HepG2 (cell line): Measurements from ENCODE around the gene ARL15. TPM values are rescaled to one million over a fixed set of nuclear protein-coding genes. Genes with fewer than 3 reads are reported as not detected.

Experiments used
- ATAC-seq: fragments of 200-7000 bp; cut with Tn5 transposase; 3 replicates; pipeline ENCODE4 v1.9.1; 2020; ENCODE audit warnings: mild to moderate bottlenecking, moderate library complexity
- BruUV-seq: library from RNA; stranded (reverse); fragments of 400-500 nt; replicated peaks from 2 replicates; lab custom pipeline; 2021; lab: Mats Ljungman, UMichigan
- CTCF ChIA-PET: fragments of 300-600 bp; formaldehyde crosslinking; extraction: SDS; loops from one replicate; lab custom pipeline; 2021; ENCODE audit warnings: low total read pairs, inconsistent platforms, low intra/inter-chr PET ratio; lab: Yijun Ruan, JAX
- POLR2A ChIA-PET: fragments of 350-600 bp; sonication (Branson Sonifier 250); formaldehyde crosslinking; loops from one replicate; lab custom pipeline; 2020; ENCODE audit warnings: antibody characterized with exemption, inconsistent platforms; lab: Yijun Ruan, JAX
- DNase-seq: peaks from one replicate; pipeline ENCODE4 v3.0.0-alpha.2; 2015; ENCODE audit warnings: low spot score
- FAIRE-seq: peaks from 3 replicates; lab custom pipeline; 2011; peaks lifted over from hg19 to GRCh38; lab: Jason Lieb, UNC
- H2AFZ ChIP-seq: one replicate; pipeline ENCODE4 v1.6.1; 2011; ENCODE audit warnings: low read length, inconsistent platforms
- H3K27ac ChIP-seq: fragments of 300-600 bp; 3 replicates; pipeline ENCODE4 v1.8.0; 2011; ENCODE audit warnings: mixed run types, mild to moderate bottlenecking, mixed read lengths, low read length, inconsistent platforms; ENCODE audit not compliant: insufficient read depth; ENCODE audit errors: extremely low read length
- H3K27me3 ChIP-seq, 2 experiments: fragments of 200-600 bp in 1 of 2; 2 replicates in 1 of 2; 3 replicates in 1 of 2; pipeline versions ENCODE4 v1.6.0 to v1.8.0; 2011; ENCODE audit warnings: low read length in 2 of 2, mild to moderate bottlenecking in 2 of 2, moderate library complexity in 2 of 2, inconsistent platforms in 1 of 2; ENCODE audit not compliant: insufficient read depth in 2 of 2, control insufficient read depth in 1 of 2
- H3K36me3 ChIP-seq, 2 experiments: fragments of 200-600 bp in 1 of 2; replicated peaks in 1 of 2; 2 replicates in 1 of 2; 3 replicates in 1 of 2; pipeline versions ENCODE4 v1.5.1 to v1.8.0; 2011; ENCODE audit warnings: low read length in 2 of 2, inconsistent platforms in 1 of 2; ENCODE audit not compliant: insufficient read depth in 2 of 2, control insufficient read depth in 1 of 2
- H3K4me1 ChIP-seq: 2 replicates; pipeline ENCODE4 v1.5.1; 2012; ENCODE audit warnings: low read length, inconsistent platforms; ENCODE audit not compliant: insufficient read depth
- H3K4me2 ChIP-seq: 2 replicates; pipeline ENCODE4 v1.6.0; 2011; ENCODE audit warnings: low read depth, low read length, inconsistent platforms
- H3K4me3 ChIP-seq, 3 experiments: fragments of 200-600 bp in 1 of 3; sonication (generic), shearing (Covaris generic) in 1 of 3; replicated peaks in 1 of 3; 2 replicates each; pipeline ENCODE4 v1.5.1; 2011 to 2016; ENCODE audit warnings: low read length in 3 of 3, inconsistent platforms in 2 of 3, low read depth in 2 of 3, mild to moderate bottlenecking in 2 of 3, control low read depth in 1 of 3, mixed read lengths in 1 of 3; ENCODE audit not compliant: insufficient read depth in 1 of 3
- H3K79me2 ChIP-seq: one replicate; pipeline ENCODE4 v1.6.1; 2011; ENCODE audit warnings: low read length, inconsistent platforms; ENCODE audit not compliant: insufficient read depth
- H3K9ac ChIP-seq: 2 replicates; pipeline ENCODE4 v1.6.0; 2011; ENCODE audit warnings: mild to moderate bottlenecking, low read depth, low read length, inconsistent platforms; ENCODE audit not compliant: insufficient read depth
- H3K9me3 ChIP-seq: 2 replicates; pipeline ENCODE4 v1.5.1; 2012; ENCODE audit warnings: mild to moderate bottlenecking, low read length
- H4K20me1 ChIP-seq: 2 replicates; pipeline ENCODE4 v1.6.0; 2011; ENCODE audit warnings: inconsistent platforms, mild to moderate bottlenecking, low read length, moderate library complexity; ENCODE audit not compliant: insufficient read depth
- ATF3 ChIP-seq: sonication (generic); formaldehyde crosslinking; IDR thresholded peaks from 2 replicates; pipeline ENCODE4 v1.4.0; 2020; ENCODE audit warnings: missing genetic modification reagents
- CBX2 ChIP-seq, 2 experiments: fragments of 200-600 bp in 1 of 2; sonication (generic); formaldehyde crosslinking in 1 of 2; IDR thresholded peaks; 2 replicates each; pipeline versions ENCODE4 v1.7.0 to v1.8.1; 2018 to 2022; ENCODE audit warnings: low read depth in 2 of 2, low read length in 1 of 2, mild to moderate bottlenecking in 1 of 2, missing genetic modification reagents in 1 of 2
- EED ChIP-seq: sonication (generic); formaldehyde crosslinking; IDR thresholded peaks from 2 replicates; pipeline ENCODE4 v1.5.0; 2020; ENCODE audit warnings: mild to moderate bottlenecking, missing genetic modification reagents
- ELF3 ChIP-seq: IDR thresholded peaks from 2 replicates; pipeline ENCODE4 v1.6.1; 2016; ENCODE audit warnings: missing genetic modification reagents, missing compliant biosample characterization
- GZF1 ChIP-seq: sonication (generic); formaldehyde crosslinking; IDR thresholded peaks from 2 replicates; pipeline ENCODE4 v1.5.1; 2020; ENCODE audit warnings: mild to moderate bottlenecking, missing genetic modification reagents
- KDM4B ChIP-seq: sonication (generic); formaldehyde crosslinking; IDR thresholded peaks from 2 replicates; pipeline ENCODE4 v1.4.0; 2020; ENCODE audit warnings: missing genetic modification reagents
- NCOA2 ChIP-seq: sonication (generic); formaldehyde crosslinking; IDR thresholded peaks from 2 replicates; pipeline ENCODE4 v1.8.0; 2022; ENCODE audit warnings: inconsistent platforms
- SETDB1 ChIP-seq: sonication (generic); formaldehyde crosslinking; IDR thresholded peaks from 2 replicates; pipeline ENCODE4 v1.5.1; 2020; ENCODE audit warnings: missing genetic modification reagents, mild to moderate bottlenecking, borderline replicate concordance
- SMAD9 ChIP-seq: sonication (generic); formaldehyde crosslinking; IDR thresholded peaks from 2 replicates; pipeline ENCODE4 v1.5.1; 2020; ENCODE audit warnings: mild to moderate bottlenecking, missing genetic modification reagents
- UBTF ChIP-seq: sonication (generic); formaldehyde crosslinking; IDR thresholded peaks from 2 replicates; pipeline ENCODE4 v1.4.0; 2020; ENCODE audit warnings: mild to moderate bottlenecking, missing genetic modification reagents
- ZNF101 ChIP-seq: sonication (generic); formaldehyde crosslinking; IDR thresholded peaks from 2 replicates; pipeline ENCODE4 v1.4.0; 2020; ENCODE audit warnings: mild to moderate bottlenecking, low read depth, missing genetic modification reagents, borderline replicate concordance
- ZNF224 ChIP-seq: sonication (generic); formaldehyde crosslinking; IDR thresholded peaks from 2 replicates; pipeline ENCODE4 v1.5.0; 2020; ENCODE audit warnings: mild to moderate bottlenecking, missing genetic modification reagents
- ZNF550 ChIP-seq: sonication (generic); formaldehyde crosslinking; IDR thresholded peaks from 2 replicates; pipeline ENCODE4 v1.4.0; 2020; ENCODE audit warnings: mild to moderate bottlenecking, missing genetic modification reagents, borderline replicate concordance
- ZNF574 ChIP-seq: sonication (generic); formaldehyde crosslinking; IDR thresholded peaks from 2 replicates; pipeline ENCODE4 v1.4.0; 2020; ENCODE audit warnings: missing genetic modification reagents
- ZNF747 ChIP-seq: sonication (generic); formaldehyde crosslinking; IDR thresholded peaks from 2 replicates; pipeline ENCODE4 v1.8.1; 2023; ENCODE audit warnings: missing genetic modification reagents, mild to moderate bottlenecking, borderline replicate concordance
- ZNF788 ChIP-seq: sonication (generic); formaldehyde crosslinking; IDR thresholded peaks from 2 replicates; pipeline ENCODE4 v1.5.0; 2020; ENCODE audit warnings: mild to moderate bottlenecking, missing genetic modification reagents, borderline replicate concordance
- ZNF891 ChIP-seq: sonication (generic); formaldehyde crosslinking; IDR thresholded peaks from 2 replicates; pipeline ENCODE4 v1.5.0; 2020; ENCODE audit warnings: mild to moderate bottlenecking, missing genetic modification reagents
- ZZZ3 ChIP-seq: sonication (generic); formaldehyde crosslinking; IDR thresholded peaks from 2 replicates; pipeline ENCODE4 v1.4.0; 2020; ENCODE audit warnings: missing genetic modification reagents, mild to moderate bottlenecking, borderline replicate concordance
- WGBS: methylation state at CpG from one replicate; pipeline ENCODE4 v1.1.6; 2017; ENCODE audit warnings: low lambda C conversion rate; 5-methylcytosine and 5-hydroxymethylcytosine counted together
- in situ Hi-C: cut with HindIII; loops from 2 replicates; pipeline ENCODE4 v1.10.0; 2017; ENCODE audit warnings: low pct_unique_long_range_greater_than_20kb; ENCODE audit not compliant: extremely low pct_ligation_motif_present
- intact Hi-C: fragments of 100-400 bp; cut with micrococcal nuclease; formaldehyde crosslinking; loops from one replicate; pipeline ENCODE4 v1.10.0; 2022; ENCODE audit not compliant: unreplicated experiment
- polyA plus RNA-seq, 8 experiments: library from polyadenylated mRNA; depleted of rRNA in 3 of 8; stranded (reverse) in 7 of 8; unstranded in 1 of 8; fragments of >200 nt; fragmentation: Illumina TruSeq in 4 of 8; extraction: Trizol in 4 of 8; gene quantifications; 2 replicates each; pipeline versions ENCODE4 v1.2.1 to v1.2.3, GENCODE V29; 2011 to 2016; ENCODE audit warnings: low read depth in 4 of 8, missing spikeins in 1 of 8, mixed read lengths in 1 of 8; ENCODE audit not compliant: insufficient read depth in 1 of 8
- total RNA-seq, 5 experiments: library from RNA; depleted of rRNA; stranded (reverse); fragments of >200 nt; fragmentation: Illumina TruSeq; extraction: Trizol; gene quantifications; 2 replicates each; pipeline ENCODE4 v1.2.3, GENCODE V29; 2016; ENCODE audit warnings: low read depth in 1 of 5

The ARL15 gene
- total and polyA plus RNA-seq, 2 of the 13 experiments (the other 11 are each of a cell fraction or from before 2014, with no cell fraction given) = 2.5 to 7.7 TPM

GRCh38 chr5:54298947-54299346 is 11.4 kb downstream of the ARL15 start:
- H3K9me3 ChIP-seq = no peaks in the 10 kb centered on the region
- POLR2A ChIA-PET = no interaction called here
- H3K4me3 ChIP-seq = no peak overlapping the region
- FAIRE-seq (no peak), ATAC-seq (no peak), DNase-seq (no peak)
- no peaks in the 10 kb centered on the region for H3K36me3 ChIP-seq
- no peaks in the 10 kb centered on the region for H3K27me3 ChIP-seq
- H3K4me2 ChIP-seq = no peak overlapping the region
- no peak overlapping the region for H2AFZ ChIP-seq
- BruUV-seq = no TSS peak
- in situ Hi-C loops = no loop called here
- peaks cover 8% of the 10 kb centered on the region; the same call in 1 of the 2 replicates for H3K4me1 ChIP-seq
- no peaks in the 10 kb centered on the region for H3K79me2 ChIP-seq
- TF ChIP-seq ZNF574 (no peak), ZNF747 (no peak), UBTF (CRISPR knock-in tag) (no peak), SMAD9 (no peak), KDM4B (CRISPR knock-in tag) (no peak), ZNF891 (CRISPR knock-in tag) (no peak), NCOA2 (CRISPR knock-in tag) (no peak), SETDB1 (no peak), GZF1 (CRISPR knock-in tag) (no peak), ZNF101 (CRISPR knock-in tag) (no peak), ELF3 (CRISPR knock-in tag) (no peak), ZNF550 (CRISPR knock-in tag) (no peak), ZNF788 (no peak), ZZZ3 (CRISPR knock-in tag) (no peak), EED (no peak), ATF3 (CRISPR knock-in tag) (no peak), CBX2 (IDR thresholded peaks at IDR 0.05; ENCODE audit: low read depth, low read length) (no peak), CBX2 (CRISPR knock-in tag; IDR thresholded peaks at IDR 0.05; ENCODE audit: low read depth) (no peak), ZNF224 (CRISPR knock-in tag) (no peak)
- no peak overlapping the region for H3K9ac ChIP-seq
- intact Hi-C loops = no loop called here
- H3K27ac ChIP-seq = no peak overlapping the region
- no peaks in the 10 kb centered on the region for H4K20me1 ChIP-seq
- 88% methylated on average over 5 of the region's 5 CpGs for WGBS
- CTCF ChIA-PET = no interaction called here
